Gastroesophageal sphincter (tissue), 3 donors: ENCODE measurements around the gene ABI3BP.

Experiments
- EP300 ChIP-seq: sonication (generic); formaldehyde crosslinking; IDR thresholded peaks from one replicate; pipeline ENCODE4 v1.6.1; 2017; ENCODE audit warnings: antibody characterized with exemption, mild to moderate bottlenecking
- POLR2A ChIP-seq, 2 donors: fragments of 450-650 bp; IDR thresholded peaks; one replicate each; pipeline ENCODE4 v1.6.1; 2017; ENCODE audit warnings: antibody characterized with exemption in 2 of 2, mild to moderate bottlenecking in 2 of 2, moderate library complexity in 1 of 2
- POLR2AphosphoS5 ChIP-seq: sonication (generic); formaldehyde crosslinking; IDR thresholded peaks from one replicate; pipeline ENCODE4 v1.6.1; 2017; ENCODE audit warnings: antibody characterized with exemption
- TF ChIP-seq, protein P1 (sequence below), 4 experiments: fragments of 200-600 bp in 2 of 4; fragments of 450-650 bp in 2 of 4; sonication (generic) in 1 of 4; IDR thresholded peaks; one replicate each; pipeline ENCODE4 v1.5.1; 2017 to 2019; ENCODE audit warnings: antibody characterized with exemption in 4 of 4, mild to moderate bottlenecking in 2 of 4, moderate library complexity in 2 of 4

DNA sequence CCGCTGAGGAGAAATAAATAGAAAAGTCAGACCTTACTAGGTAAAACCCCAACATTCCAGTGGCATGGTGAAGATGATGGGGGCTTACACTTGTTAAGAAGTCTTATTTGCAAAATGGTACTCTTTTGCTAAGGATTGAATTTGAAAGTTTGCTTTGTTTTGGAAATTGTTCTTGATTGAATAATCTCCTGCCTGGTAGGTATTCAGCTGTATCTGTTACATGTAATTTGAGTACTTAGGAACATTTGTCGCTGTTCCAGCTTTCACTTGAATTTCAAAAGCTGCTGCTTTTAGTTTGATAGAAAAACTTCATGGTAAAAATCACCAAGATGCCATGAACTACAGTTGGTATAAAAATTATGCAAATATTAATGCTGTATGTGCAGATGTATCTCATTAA lies 239.4 kb downstream of the ABI3BP start:
- TF ChIP-seq, protein P1, sequence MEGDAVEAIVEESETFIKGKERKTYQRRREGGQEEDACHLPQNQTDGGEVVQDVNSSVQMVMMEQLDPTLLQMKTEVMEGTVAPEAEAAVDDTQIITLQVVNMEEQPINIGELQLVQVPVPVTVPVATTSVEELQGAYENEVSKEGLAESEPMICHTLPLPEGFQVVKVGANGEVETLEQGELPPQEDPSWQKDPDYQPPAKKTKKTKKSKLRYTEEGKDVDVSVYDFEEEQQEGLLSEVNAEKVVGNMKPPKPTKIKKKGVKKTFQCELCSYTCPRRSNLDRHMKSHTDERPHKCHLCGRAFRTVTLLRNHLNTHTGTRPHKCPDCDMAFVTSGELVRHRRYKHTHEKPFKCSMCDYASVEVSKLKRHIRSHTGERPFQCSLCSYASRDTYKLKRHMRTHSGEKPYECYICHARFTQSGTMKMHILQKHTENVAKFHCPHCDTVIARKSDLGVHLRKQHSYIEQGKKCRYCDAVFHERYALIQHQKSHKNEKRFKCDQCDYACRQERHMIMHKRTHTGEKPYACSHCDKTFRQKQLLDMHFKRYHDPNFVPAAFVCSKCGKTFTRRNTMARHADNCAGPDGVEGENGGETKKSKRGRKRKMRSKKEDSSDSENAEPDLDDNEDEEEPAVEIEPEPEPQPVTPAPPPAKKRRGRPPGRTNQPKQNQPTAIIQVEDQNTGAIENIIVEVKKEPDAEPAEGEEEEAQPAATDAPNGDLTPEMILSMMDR (IDR thresholded peaks at IDR 0.05) = no peak
- TF ChIP-seq EP300 (no peak), POLR2A (IDR thresholded peaks at IDR 0.05) (no peak), POLR2AphosphoS5 (no peak)
